ENCODE measurements around the gene PPP2R5C. TPM values are rescaled to one million over a fixed set of nuclear protein-coding genes. Genes with fewer than 3 reads are reported as not detected.

Gene PPP2R5C
- total and polyA plus RNA-seq, 7 experiments from 2014 or later = 155 to 449 (median 382) TPM

- no peak for ATAC-seq
- Histone ChIP-seq H3K27me3 (ENCODE audit: control insufficient read depth in 2 of 2, insufficient read depth in 2 of 2, low read length in 2 of 2) (no peaks in the 10 kb centered on the region), H3K27ac (ENCODE audit: low read depth, low read length) (no peak overlapping the region), H3K36me3 (ENCODE audit: control insufficient read depth in 2 of 3, insufficient read depth in 3 of 3, low read length in 3 of 3) (peaks cover 41 to 91% (median 76%) of the 10 kb centered on the region in 3 experiments), H3K9me3 (ENCODE audit: control insufficient read depth in 2 of 3, low read length in 3 of 3) (no peaks in the 10 kb centered on the region), H3K4me1 (ENCODE audit: control insufficient read depth in 2 of 2, insufficient read depth in 2 of 2, low read length in 2 of 2) (no peaks in the 10 kb centered on the region), H3K4me3 (ENCODE audit: low read length) (no peak overlapping the region)
- Mint-ChIP-seq H3K9me3 (peaks cover 0 to 1% (median 0%) of the 10 kb centered on the region in 11 donors), H3K27me3 (no peaks in the 10 kb centered on the region), H3K4me1 (peaks cover 0 to 4% (median 0%) of the 10 kb centered on the region in 7 donors), H3K36me3 (peaks cover 14 to 62% (median 32%) of the 10 kb centered on the region in 5 donors), H3K27ac (peak overlapping the region in 1 of 9 donors; percentile 77), H3K4me3 (no peak overlapping the region)
- CTCF ChIA-PET = interaction anchor here (1.8 kb wide), 1 partner anchor 193 kb away, joined by 5 read pairs; no protein-coding TSS in a partner anchor
- DNase-seq = no peak
- intact Hi-C loops (cut with micrococcal nuclease) = no loop called here
- POLR2A ChIA-PET = interaction anchor here (1.2 kb wide), 2 partner anchors 14 to 195 kb away, joined by 3 to 5 read pairs; no protein-coding TSS in a partner anchor
Observed at GRCh38 chr14:101900253-101900652, 138.7 kb downstream of the PPP2R5C start.

DNA sequence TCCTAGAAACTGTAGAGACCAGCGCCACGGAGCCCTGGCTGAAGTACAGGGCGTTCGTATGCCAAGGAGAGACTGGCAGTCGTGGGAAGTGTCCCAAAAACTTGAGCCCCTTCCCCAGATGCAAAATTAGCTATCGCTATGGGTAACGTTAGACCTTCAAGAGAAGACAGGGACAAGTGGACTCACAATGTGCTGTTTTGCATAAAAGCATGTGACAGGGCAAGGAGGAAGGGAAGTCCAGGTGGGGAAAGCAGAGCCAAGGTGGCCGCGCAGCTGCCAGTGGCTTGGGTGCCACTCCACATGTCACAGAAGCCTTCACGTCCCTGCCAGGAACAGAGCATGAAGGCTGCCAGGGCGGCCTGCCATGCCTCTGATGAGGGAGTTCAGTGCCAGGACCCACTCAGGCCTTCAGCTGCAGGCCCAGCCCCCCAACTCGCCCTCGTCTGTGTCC is 141.6 kb downstream of the PPP2R5C start:
- no peak overlapping the region for H3K27ac ChIP-seq (ENCODE audit: low read depth, low read length)
- intact Hi-C loops (cut with micrococcal nuclease) = no loop called here
- peaks cover 42 to 96% (median 74%) of the 10 kb centered on the region in 3 experiments for H3K36me3 ChIP-seq (ENCODE audit: control insufficient read depth in 2 of 3, insufficient read depth in 3 of 3, low read length in 3 of 3)
- Mint-ChIP-seq H3K27ac (peak overlapping the region in 2 of 9 donors; percentile 39 to 70), H3K4me3 (no peak overlapping the region), H3K4me1 (peaks cover 0 to 1% (median 0%) of the 10 kb centered on the region in 7 donors), H3K27me3 (no peaks in the 10 kb centered on the region), H3K9me3 (no peaks in the 10 kb centered on the region), H3K36me3 (peaks cover 16 to 59% (median 34%) of the 10 kb centered on the region in 5 donors)
- CTCF ChIA-PET = no interaction called here
- H3K4me3 ChIP-seq (ENCODE audit: low read length) = no peak overlapping the region
- H3K9me3 ChIP-seq (ENCODE audit: control insufficient read depth in 2 of 3, low read length in 3 of 3) = no peaks in the 10 kb centered on the region
- H3K4me1 ChIP-seq (ENCODE audit: control insufficient read depth in 2 of 2, insufficient read depth in 2 of 2, low read length in 2 of 2) = no peaks in the 10 kb centered on the region
- no peaks in the 10 kb centered on the region for H3K27me3 ChIP-seq (ENCODE audit: control insufficient read depth in 2 of 2, insufficient read depth in 2 of 2, low read length in 2 of 2)
- DNase-seq (no peak), ATAC-seq (no peak)
- POLR2A ChIA-PET = interaction anchor here (0.8 kb wide), 1 partner anchor 197 kb away, joined by 3 read pairs; no protein-coding TSS in a partner anchor

DNA sequence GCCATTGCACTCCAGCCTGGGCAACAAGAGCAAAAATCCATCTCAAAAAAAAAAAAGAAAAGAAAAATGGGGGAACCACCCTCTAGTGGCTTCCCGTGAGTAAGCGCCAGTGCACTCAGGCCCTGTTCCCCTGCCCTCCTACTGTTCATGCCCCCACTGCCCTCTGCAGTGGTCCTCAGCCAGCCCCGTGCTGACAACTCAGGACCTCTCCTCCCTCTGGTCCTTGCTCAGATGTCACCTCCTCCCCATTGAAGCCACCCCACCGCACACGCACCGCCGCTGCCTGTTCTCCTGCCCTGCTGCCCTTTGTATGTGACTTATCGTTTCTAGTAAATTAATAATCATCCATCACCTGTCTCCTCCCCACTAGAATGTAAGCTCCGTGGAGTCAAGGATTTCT is 144.1 kb downstream of the PPP2R5C start:
- ChIA-PET POLR2A (no interaction called here), CTCF (interaction anchor here (1.6 kb wide), 1 partner anchor 134 kb away, joined by 3 read pairs; no protein-coding TSS in a partner anchor)
- no peaks in the 10 kb centered on the region for H3K9me3 Mint-ChIP-seq
- ATAC-seq (no peak), DNase-seq (no peak)
- peaks cover 0 to 2% (median 0%) of the 10 kb centered on the region in 7 donors for H3K4me1 Mint-ChIP-seq
- no peak overlapping the region for H3K27ac ChIP-seq (ENCODE audit: low read depth, low read length)
- H3K27me3 ChIP-seq (ENCODE audit: control insufficient read depth in 2 of 2, insufficient read depth in 2 of 2, low read length in 2 of 2) = no peaks in the 10 kb centered on the region
- H3K4me3 ChIP-seq (ENCODE audit: low read length) = no peak overlapping the region
- H3K9me3 ChIP-seq (ENCODE audit: control insufficient read depth in 2 of 3, low read length in 3 of 3) = no peaks in the 10 kb centered on the region
- peak overlapping the region in 2 of 9 donors; percentile 21 to 33 for H3K27ac Mint-ChIP-seq
- no peaks in the 10 kb centered on the region for H3K4me1 ChIP-seq (ENCODE audit: control insufficient read depth in 2 of 2, insufficient read depth in 2 of 2, low read length in 2 of 2)
- peaks cover 13 to 55% (median 30%) of the 10 kb centered on the region in 5 donors for H3K36me3 Mint-ChIP-seq
- peaks cover 46 to 94% (median 76%) of the 10 kb centered on the region in 3 experiments for H3K36me3 ChIP-seq (ENCODE audit: control insufficient read depth in 2 of 3, insufficient read depth in 3 of 3, low read length in 3 of 3)
- H3K27me3 Mint-ChIP-seq = no peaks in the 10 kb centered on the region
- intact Hi-C loops (cut with micrococcal nuclease) = no loop called here
- H3K4me3 Mint-ChIP-seq = no peak overlapping the region

DNA sequence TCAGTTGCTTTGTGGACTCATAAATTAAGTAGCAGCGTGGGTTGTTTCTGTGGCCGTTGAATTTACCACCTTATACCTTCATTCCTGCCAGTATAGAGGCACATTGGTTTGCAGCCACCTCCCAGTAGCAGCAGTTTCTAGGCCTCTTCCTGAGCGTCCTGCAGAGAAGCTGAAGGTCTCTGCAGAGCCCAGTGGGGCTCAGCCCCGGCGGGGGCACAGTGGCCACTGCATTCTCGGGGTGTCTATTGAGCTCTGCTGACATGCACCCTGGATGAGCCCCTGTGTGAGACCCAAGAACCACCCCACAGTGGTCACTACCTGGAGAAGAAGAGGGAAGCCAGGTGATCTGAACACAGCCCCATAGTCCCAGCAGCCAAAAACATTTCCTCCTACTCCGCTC is 145.1 kb downstream of the PPP2R5C start:
- peak overlapping the region in 2 of 9 donors; percentile 3 to 43 for H3K27ac Mint-ChIP-seq

GRCh38 chr14:101907619-101908018 is 146.1 kb downstream of the PPP2R5C start:
- intact Hi-C loops (cut with micrococcal nuclease) = no loop called here
- Mint-ChIP-seq H3K9me3 (no peaks in the 10 kb centered on the region), H3K27ac (peak overlapping the region in 5 of 9 donors; percentile 16 to 79 (median 51)), H3K4me1 (peaks cover 0 to 2% (median 0%) of the 10 kb centered on the region in 7 donors), H3K27me3 (no peaks in the 10 kb centered on the region), H3K36me3 (peaks cover 5 to 51% (median 21%) of the 10 kb centered on the region in 5 donors), H3K4me3 (no peak overlapping the region)
- no peaks in the 10 kb centered on the region for H3K9me3 ChIP-seq (ENCODE audit: control insufficient read depth in 2 of 3, low read length in 3 of 3)
- H3K27me3 ChIP-seq (ENCODE audit: control insufficient read depth in 2 of 2, insufficient read depth in 2 of 2, low read length in 2 of 2) = no peaks in the 10 kb centered on the region
- no peak overlapping the region for H3K4me3 ChIP-seq (ENCODE audit: low read length)
- ChIA-PET CTCF (no interaction called here), POLR2A (no interaction called here)
- H3K36me3 ChIP-seq (ENCODE audit: control insufficient read depth in 2 of 3, insufficient read depth in 3 of 3, low read length in 3 of 3) = peaks cover 41 to 92% (median 70%) of the 10 kb centered on the region in 3 experiments
- DNase-seq (no peak), ATAC-seq (no peak)
- H3K4me1 ChIP-seq (ENCODE audit: control insufficient read depth in 2 of 2, insufficient read depth in 2 of 2, low read length in 2 of 2) = no peaks in the 10 kb centered on the region
- no peak overlapping the region for H3K27ac ChIP-seq (ENCODE audit: low read depth, low read length)

More for the DNA sequence above, 145.1 kb downstream of the PPP2R5C start:
- Mint-ChIP-seq H3K4me3 (no peak overlapping the region), H3K4me1 (peaks cover 0 to 2% (median 0%) of the 10 kb centered on the region in 7 donors), H3K27me3 (no peaks in the 10 kb centered on the region), H3K9me3 (no peaks in the 10 kb centered on the region), H3K36me3 (peaks cover 13 to 50% (median 26%) of the 10 kb centered on the region in 5 donors)
- no peaks in the 10 kb centered on the region for H3K9me3 ChIP-seq (ENCODE audit: control insufficient read depth in 2 of 3, low read length in 3 of 3)
- H3K4me3 ChIP-seq (ENCODE audit: low read length) = no peak overlapping the region
- ChIA-PET CTCF (interaction anchor here (0.6 kb wide), 1 partner anchor 97 kb away, joined by 3 read pairs; no protein-coding TSS in a partner anchor), POLR2A (no interaction called here)
- intact Hi-C loops (cut with micrococcal nuclease) = no loop called here
- H3K27ac ChIP-seq (ENCODE audit: low read depth, low read length) = no peak overlapping the region
- H3K27me3 ChIP-seq (ENCODE audit: control insufficient read depth in 2 of 2, insufficient read depth in 2 of 2, low read length in 2 of 2) = no peaks in the 10 kb centered on the region
- DNase-seq (no peak), ATAC-seq (no peak)
- H3K36me3 ChIP-seq (ENCODE audit: control insufficient read depth in 2 of 3, insufficient read depth in 3 of 3, low read length in 3 of 3) = peaks cover 45 to 92% (median 71%) of the 10 kb centered on the region in 3 experiments
- no peaks in the 10 kb centered on the region for H3K4me1 ChIP-seq (ENCODE audit: control insufficient read depth in 2 of 2, insufficient read depth in 2 of 2, low read length in 2 of 2)

DNA sequence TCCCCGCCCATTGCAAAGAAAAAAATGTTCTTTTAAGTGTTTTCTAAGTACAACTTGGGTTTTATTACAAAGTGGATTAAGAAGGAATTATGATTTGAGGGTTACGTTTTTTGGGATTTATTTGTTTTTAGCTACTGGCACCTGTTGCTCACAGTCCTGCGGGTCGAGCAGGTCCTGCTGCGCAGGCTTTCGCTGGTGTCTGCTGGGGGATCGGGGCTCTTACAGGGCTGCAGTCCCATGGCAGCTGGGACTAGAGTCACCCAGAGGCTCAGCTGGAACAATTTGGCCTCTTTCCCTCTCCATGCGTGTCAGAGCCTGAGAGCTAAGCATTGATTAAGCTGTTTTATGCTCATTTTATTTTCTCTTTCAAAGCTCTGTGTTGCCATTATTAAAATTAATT is 147.3 kb downstream of the PPP2R5C start:
- intact Hi-C loops (cut with micrococcal nuclease) = no loop called here
- Histone ChIP-seq H3K4me3 (ENCODE audit: low read length) (no peak overlapping the region), H3K27me3 (ENCODE audit: control insufficient read depth in 2 of 2, insufficient read depth in 2 of 2, low read length in 2 of 2) (no peaks in the 10 kb centered on the region), H3K9me3 (ENCODE audit: control insufficient read depth in 2 of 3, low read length in 3 of 3) (no peaks in the 10 kb centered on the region), H3K36me3 (ENCODE audit: control insufficient read depth in 2 of 3, insufficient read depth in 3 of 3, low read length in 3 of 3) (peaks cover 52 to 92% (median 63%) of the 10 kb centered on the region in 3 experiments), H3K27ac (ENCODE audit: low read depth, low read length) (no peak overlapping the region), H3K4me1 (ENCODE audit: control insufficient read depth in 2 of 2, insufficient read depth in 2 of 2, low read length in 2 of 2) (no peaks in the 10 kb centered on the region)
- H3K4me1 Mint-ChIP-seq = peaks cover 0 to 2% (median 0%) of the 10 kb centered on the region in 7 donors
- no peak overlapping the region for H3K4me3 Mint-ChIP-seq
- POLR2A ChIA-PET = no interaction called here
- no peak for DNase-seq
- H3K27ac Mint-ChIP-seq = peak overlapping the region in 3 of 9 donors; percentile 49 to 80 (median 51)
- H3K27me3 Mint-ChIP-seq = no peaks in the 10 kb centered on the region
- peaks cover 5 to 46% (median 19%) of the 10 kb centered on the region in 5 donors for H3K36me3 Mint-ChIP-seq
- no peaks in the 10 kb centered on the region for H3K9me3 Mint-ChIP-seq
- CTCF ChIA-PET = no interaction called here
- no peak for ATAC-seq

Measured in naive thymus-derived CD4-positive, alpha-beta T cell (primary cell).